ENCODE data around the gene CYP11A1.
"Not testable (repeated sequence)": the region's sequence is repeated elsewhere in the genome, so short reads cannot be mapped to it uniquely, and the experiment has no call there.

The CYP11A1 gene

GRCh38 chr15:74400915-74401757 lies 33.7 kb upstream of the CYP11A1 start:
- DNase-seq (ENCODE audit: low read depth in 2 of 2) = no peak

DNA sequence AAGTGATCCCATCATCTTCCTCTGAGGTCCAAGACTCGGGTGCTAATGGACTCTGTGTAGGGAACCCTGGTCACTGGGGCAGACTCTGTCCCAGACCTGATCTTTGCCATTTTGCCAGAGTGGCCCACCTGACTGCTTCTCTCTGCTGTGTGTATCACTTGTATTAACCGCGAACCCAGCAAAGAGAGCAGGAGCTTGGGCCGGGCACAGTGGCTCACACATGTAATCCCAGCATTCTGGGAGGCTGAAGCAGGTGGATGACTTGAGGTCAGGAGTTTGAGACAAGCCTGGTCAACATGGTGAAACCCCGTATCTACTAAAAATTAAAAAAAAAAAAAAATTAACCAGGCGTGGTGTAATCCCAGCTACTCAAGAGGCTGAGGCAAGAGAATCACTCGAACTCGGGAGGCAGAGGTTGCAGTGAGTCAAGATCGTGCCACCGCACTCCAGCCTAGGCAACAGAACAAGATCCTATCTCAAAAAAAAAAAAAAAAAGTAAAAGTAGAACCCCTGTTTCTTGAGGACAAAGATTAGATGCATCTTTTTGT lies 32.9 kb upstream of the CYP11A1 start:
- no peak for DNase-seq (ENCODE audit: low read depth in 2 of 2)

- DNase-seq (ENCODE audit: low read depth in 2 of 2) = peak in 1 of 2 donors; percentile 59
Observed at GRCh38 chr15:74399511-74400312, 32.3 kb upstream of the CYP11A1 start.

- no peak for DNase-seq (ENCODE audit: low read depth in 2 of 2)
Observed at GRCh38 chr15:74399100-74399499, 31.7 kb upstream of the CYP11A1 start.

GRCh38 chr15:74398183-74398582 lies 30.7 kb upstream of the CYP11A1 start:
- no peak for DNase-seq (ENCODE audit: low read depth in 2 of 2)

DNA sequence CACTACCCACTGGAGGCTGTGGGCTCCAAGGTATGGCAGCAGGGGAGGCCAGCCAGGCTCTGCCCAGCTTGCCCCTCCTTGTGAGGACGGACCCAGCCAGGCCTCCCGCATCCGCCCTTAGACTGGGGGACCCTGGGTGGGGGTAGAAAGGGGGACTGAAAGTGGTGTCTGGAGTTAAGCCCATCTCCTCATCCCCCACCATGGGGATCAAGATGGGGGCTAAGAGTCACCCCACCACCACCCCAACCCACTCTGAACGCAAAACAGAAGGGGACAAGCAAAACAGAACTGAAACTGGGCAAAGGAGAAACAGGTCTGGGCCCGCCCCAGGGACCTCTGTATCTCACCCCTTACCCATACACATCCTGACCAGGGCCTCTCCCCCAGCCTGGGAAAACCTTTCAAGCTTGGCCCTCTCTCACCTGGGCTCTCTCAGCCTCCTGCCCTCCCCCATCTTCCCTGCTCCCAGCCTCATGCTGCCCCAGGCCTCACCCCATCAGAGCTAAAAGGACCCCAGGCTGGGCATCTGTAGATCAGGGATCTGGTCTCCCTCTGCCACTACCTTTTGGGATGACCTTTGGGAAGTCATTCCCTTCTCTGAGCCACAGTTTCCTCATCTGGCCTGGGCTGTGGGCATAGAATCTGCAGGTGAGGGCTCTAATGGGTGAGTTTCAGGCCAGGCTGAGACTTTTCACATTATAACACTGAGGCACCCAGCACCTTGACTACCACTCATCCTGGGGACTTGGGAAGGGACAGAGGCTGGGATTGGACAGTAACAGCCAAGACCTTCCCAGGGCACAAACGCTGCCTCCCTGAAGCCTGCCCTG lies 30.0 kb upstream of the CYP11A1 start:
- no peak for DNase-seq (ENCODE audit: low read depth in 2 of 2)

DNA sequence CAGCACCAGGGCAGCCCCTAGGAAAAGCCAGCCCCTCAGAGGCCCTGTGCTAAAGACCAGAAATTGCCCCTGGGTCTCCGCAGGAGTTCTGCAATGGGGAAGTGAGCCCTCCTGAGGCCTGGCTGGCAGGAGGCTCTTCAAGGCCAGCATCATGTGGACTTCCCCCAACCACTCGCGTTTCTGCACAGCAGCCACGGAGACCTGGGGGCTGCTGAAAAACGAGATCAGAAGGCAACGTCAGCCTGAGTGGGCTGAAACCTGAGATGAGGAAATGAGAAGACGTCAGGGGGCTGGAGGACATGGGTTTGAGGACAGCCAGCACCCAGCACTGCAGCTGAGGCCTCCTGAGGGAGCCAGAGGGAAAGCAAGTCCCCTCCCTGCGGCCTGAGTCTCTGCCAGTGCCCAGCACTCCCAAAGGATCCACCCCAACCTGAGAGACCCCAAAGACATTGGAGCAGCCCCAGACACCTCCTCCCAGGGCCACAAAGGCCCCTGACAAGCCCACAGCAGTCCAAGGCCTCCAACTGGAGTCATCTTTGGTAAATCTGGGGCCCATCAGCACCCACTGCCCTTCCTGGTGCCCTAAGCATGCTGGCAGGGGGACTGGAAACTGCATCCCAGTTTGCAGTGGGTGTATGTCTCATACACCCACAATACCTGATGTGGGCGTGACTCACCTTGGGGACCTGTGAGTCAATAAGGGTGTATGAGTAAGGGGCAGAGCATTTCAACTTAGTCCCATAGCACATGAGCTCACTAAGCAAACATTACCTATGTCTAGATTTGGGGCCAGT lies 29.2 kb upstream of the CYP11A1 start:
- DNase-seq (ENCODE audit: low read depth in 2 of 2) = peak; percentile 54 to 68

GRCh38 chr15:74396146-74396438 lies 28.6 kb upstream of the CYP11A1 start:
- DNase-seq (ENCODE audit: low read depth in 2 of 2) = no peak

DNA sequence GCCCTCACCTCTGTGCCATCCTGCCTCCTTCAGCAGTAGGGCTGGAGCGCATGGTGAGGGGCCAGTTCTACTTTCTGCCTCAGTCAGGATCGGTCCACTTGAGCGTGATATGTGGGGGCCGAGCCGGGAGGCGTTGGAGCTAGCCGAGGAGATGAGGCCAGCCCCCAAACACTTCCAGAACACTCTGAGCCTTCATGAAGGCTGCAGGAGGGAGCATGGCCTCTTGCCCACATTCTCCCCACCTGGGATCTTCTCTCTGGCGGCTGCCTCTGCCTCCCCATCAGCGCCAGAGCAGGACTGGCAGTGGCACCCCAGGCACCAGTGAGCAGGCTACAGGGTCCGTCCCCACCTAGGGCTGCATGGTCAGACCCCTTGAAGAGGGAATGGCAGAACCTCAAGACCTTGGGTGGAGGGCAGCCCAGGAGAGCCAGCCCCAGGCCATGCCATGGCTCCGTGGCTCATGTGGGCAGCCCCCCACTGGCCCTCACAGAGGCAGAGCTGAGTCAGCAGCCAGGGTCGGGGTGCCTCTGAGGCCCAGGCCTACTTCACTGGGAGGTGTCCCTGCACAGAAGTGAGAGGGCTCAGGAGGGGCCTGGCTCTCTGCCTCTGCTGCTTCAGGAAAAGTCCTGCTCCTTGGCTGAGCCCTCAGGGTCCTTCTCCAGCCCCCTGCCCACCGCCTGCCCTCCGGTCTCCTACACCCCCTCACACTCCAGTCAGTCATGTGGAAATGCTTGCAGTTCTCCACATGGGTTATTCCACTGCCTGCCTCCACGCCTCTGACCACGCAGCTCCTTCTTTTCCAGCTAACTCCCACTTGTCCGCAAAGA lies 28.1 kb upstream of the CYP11A1 start:
- DNase-seq (ENCODE audit: low read depth in 2 of 2) = no peak

GRCh38 chr15:74394090-74394846 lies 26.8 kb upstream of the CYP11A1 start:
- DNase-seq (ENCODE audit: low read depth in 2 of 2) = no peak

GRCh38 chr15:74393423-74393822 lies 26.0 kb upstream of the CYP11A1 start:
- DNase-seq (ENCODE audit: low read depth in 2 of 2) = no peak

DNA sequence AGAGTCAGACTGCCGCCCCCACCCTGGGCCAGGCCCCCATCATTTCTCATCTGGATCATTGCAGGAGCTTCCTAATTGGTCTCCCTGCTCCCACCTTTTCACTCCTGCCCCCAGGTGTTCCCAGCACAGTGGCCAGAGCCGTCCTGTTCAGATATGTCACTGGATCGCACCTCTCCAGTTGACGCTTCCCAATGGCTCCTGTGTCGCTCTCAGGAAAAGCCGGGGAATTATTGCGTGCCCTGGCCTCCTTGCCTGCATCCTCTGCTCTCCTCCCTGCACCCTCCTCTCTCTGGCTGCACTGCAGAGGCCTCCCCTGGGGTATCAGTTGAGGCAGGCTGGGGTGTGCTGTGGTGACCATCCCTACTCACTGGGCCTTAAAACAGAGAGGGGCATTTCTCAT lies 25.5 kb upstream of the CYP11A1 start:
- DNase-seq (ENCODE audit: low read depth in 2 of 2) = no peak

GRCh38 chr15:74392451-74392830 lies 25.0 kb upstream of the CYP11A1 start:
- no peak for DNase-seq (ENCODE audit: low read depth in 2 of 2)

GRCh38 chr15:74391582-74392450 lies 24.4 kb upstream of the CYP11A1 start:
- DNase-seq (ENCODE audit: low read depth in 2 of 2) = no peak

DNA sequence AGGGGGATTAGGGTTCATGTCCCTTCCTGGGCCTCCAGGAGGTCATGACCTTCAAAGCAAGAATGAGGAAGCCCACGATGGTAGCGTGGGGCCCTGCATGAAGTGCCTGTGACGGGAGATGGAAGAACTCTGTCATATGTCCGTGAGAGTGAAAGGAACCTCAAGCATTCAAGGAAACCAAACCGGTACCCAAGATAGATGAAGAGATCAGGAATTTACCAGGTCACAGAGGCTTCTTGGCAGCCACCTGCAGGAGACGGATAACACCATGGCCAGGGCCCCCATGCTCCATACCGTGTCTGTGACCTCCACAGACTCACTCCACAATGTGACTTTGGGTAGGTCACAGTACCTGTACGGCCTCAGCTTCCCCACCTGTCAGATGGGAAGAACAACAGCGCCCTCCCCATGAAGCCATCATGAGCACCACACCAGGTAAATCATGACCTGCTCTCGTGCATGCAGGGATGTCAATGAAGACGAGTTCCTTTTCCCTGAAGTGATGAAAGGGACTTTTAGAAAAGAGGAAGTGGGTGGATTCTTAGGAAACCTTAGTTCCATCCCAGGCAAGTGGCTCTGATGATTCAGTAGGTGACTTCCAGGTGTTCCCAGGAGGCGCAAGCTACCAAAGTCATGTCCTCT lies 23.3 kb upstream of the CYP11A1 start:
- no peak for DNase-seq (ENCODE audit: low read depth in 2 of 2)

DNA sequence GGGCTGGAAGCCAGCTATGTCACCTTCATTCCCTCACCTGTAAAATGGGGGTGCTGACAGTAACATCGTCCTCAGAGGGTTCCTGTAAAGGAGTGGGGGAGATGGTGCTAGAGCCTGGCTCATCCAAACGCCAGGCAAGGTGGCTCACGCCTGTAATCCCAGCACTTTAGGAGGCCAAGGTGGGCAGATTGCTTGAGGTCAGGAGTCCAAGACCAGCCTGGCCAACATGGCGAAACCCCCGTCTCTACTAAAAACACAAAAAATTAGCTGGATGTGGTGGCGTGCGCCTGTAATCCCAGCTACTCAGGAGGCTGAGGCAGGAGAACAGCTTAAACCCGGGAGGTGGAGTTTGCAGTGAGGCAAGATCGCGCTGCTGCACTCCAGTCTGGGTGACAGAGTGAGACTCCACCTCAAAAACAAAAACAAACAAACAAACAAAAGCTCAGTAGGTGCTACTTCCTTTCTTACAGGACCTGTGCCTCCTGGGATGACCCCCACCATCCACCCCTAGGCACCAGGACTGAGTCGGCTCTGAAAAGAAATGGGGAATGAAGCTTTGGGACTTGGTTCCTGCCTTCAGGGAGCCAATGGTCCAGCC lies 22.7 kb upstream of the CYP11A1 start:
- not testable (repeated sequence) for DNase-seq (ENCODE audit: low read depth in 2 of 2)

- DNase-seq (ENCODE audit: low read depth in 2 of 2) = no peak
Observed at GRCh38 chr15:74389241-74390048, 22.0 kb upstream of the CYP11A1 start.

All from activated CD8-positive, alpha-beta memory T cell treated with anti-CD3 and anti-CD28 coated beads for 4 hours (primary cell).